ENCODE measurements around the gene TEX2.

Gene TEX2

GRCh38 chr17:64151016-64151368, 112.1 kb downstream of the TEX2 start:
- no peaks in the 10 kb centered on the region for H3K27me3 ChIP-seq (ENCODE audit: control insufficient read depth in 1 of 2, insufficient read depth in 2 of 2, low read length in 2 of 2)
- no peak overlapping the region for H3K9ac ChIP-seq (ENCODE audit: low read length in 2 of 2)
- no peak overlapping the region for H3K27ac ChIP-seq (ENCODE audit: low read length)
- H3K36me3 ChIP-seq (ENCODE audit: control insufficient read depth in 2 of 2, insufficient read depth in 2 of 2, low read length in 2 of 2) = peaks cover 19 to 22% of the 10 kb centered on the region in 2 donors
- peaks cover 20% of the 10 kb centered on the region for H3K4me1 ChIP-seq (ENCODE audit: control insufficient read depth, insufficient read depth, low read length)
- H3K4me3 ChIP-seq (ENCODE audit: low read length in 2 of 2) = no peak overlapping the region
- H3K9me3 ChIP-seq (ENCODE audit: control insufficient read depth in 2 of 2, low read length in 2 of 2) = no peaks in the 10 kb centered on the region

- Histone ChIP-seq H3K36me3 (ENCODE audit: control insufficient read depth in 2 of 2, insufficient read depth in 2 of 2, low read length in 2 of 2) (peaks cover 19 to 22% of the 10 kb centered on the region in 2 donors), H3K27me3 (ENCODE audit: control insufficient read depth in 1 of 2, insufficient read depth in 2 of 2, low read length in 2 of 2) (no peaks in the 10 kb centered on the region), H3K4me3 (ENCODE audit: low read length in 2 of 2) (no peak overlapping the region), H3K4me1 (ENCODE audit: control insufficient read depth, insufficient read depth, low read length) (peaks cover 17% of the 10 kb centered on the region), H3K27ac (ENCODE audit: low read length) (no peak overlapping the region), H3K9me3 (ENCODE audit: control insufficient read depth in 2 of 2, low read length in 2 of 2) (no peaks in the 10 kb centered on the region), H3K9ac (ENCODE audit: low read length in 2 of 2) (no peak overlapping the region)
These were observed 112.6 kb downstream of the TEX2 start for GRCh38 chr17:64150237-64151015.

GRCh38 chr17:64149196-64149595, 113.9 kb downstream of the TEX2 start:
- H3K36me3 ChIP-seq (ENCODE audit: control insufficient read depth in 2 of 2, insufficient read depth in 2 of 2, low read length in 2 of 2) = peaks cover 16 to 22% of the 10 kb centered on the region in 2 donors
- no peak overlapping the region for H3K4me3 ChIP-seq (ENCODE audit: low read length in 2 of 2)
- H3K27ac ChIP-seq (ENCODE audit: low read length) = no peak overlapping the region
- H3K9me3 ChIP-seq (ENCODE audit: control insufficient read depth in 2 of 2, low read length in 2 of 2) = no peaks in the 10 kb centered on the region
- H3K4me1 ChIP-seq (ENCODE audit: control insufficient read depth, insufficient read depth, low read length) = peaks cover 20% of the 10 kb centered on the region
- H3K27me3 ChIP-seq (ENCODE audit: control insufficient read depth in 1 of 2, insufficient read depth in 2 of 2, low read length in 2 of 2) = no peaks in the 10 kb centered on the region
- no peak overlapping the region for H3K9ac ChIP-seq (ENCODE audit: low read length in 2 of 2)

- Histone ChIP-seq H3K4me1 (ENCODE audit: control insufficient read depth, insufficient read depth, low read length) (peaks cover 20% of the 10 kb centered on the region), H3K27me3 (ENCODE audit: control insufficient read depth in 1 of 2, insufficient read depth in 2 of 2, low read length in 2 of 2) (no peaks in the 10 kb centered on the region), H3K36me3 (ENCODE audit: control insufficient read depth in 2 of 2, insufficient read depth in 2 of 2, low read length in 2 of 2) (peaks cover 16 to 20% of the 10 kb centered on the region in 2 donors), H3K27ac (ENCODE audit: low read length) (no peak overlapping the region), H3K4me3 (ENCODE audit: low read length in 2 of 2) (no peak overlapping the region), H3K9me3 (ENCODE audit: control insufficient read depth in 2 of 2, low read length in 2 of 2) (no peaks in the 10 kb centered on the region), H3K9ac (ENCODE audit: low read length in 2 of 2) (no peak overlapping the region)
These were observed 114.4 kb downstream of the TEX2 start for GRCh38 chr17:64148699-64149098.

GRCh38 chr17:64148017-64148631, 114.9 kb downstream of the TEX2 start:
- Histone ChIP-seq H3K9ac (ENCODE audit: low read length in 2 of 2) (no peak overlapping the region), H3K27ac (ENCODE audit: low read length) (no peak overlapping the region), H3K4me1 (ENCODE audit: control insufficient read depth, insufficient read depth, low read length) (peaks cover 20% of the 10 kb centered on the region), H3K4me3 (ENCODE audit: low read length in 2 of 2) (no peak overlapping the region), H3K36me3 (ENCODE audit: control insufficient read depth in 2 of 2, insufficient read depth in 2 of 2, low read length in 2 of 2) (peaks cover 10 to 19% of the 10 kb centered on the region in 2 donors), H3K9me3 (ENCODE audit: control insufficient read depth in 2 of 2, low read length in 2 of 2) (no peaks in the 10 kb centered on the region), H3K27me3 (ENCODE audit: control insufficient read depth in 1 of 2, insufficient read depth in 2 of 2, low read length in 2 of 2) (no peaks in the 10 kb centered on the region)

DNA sequence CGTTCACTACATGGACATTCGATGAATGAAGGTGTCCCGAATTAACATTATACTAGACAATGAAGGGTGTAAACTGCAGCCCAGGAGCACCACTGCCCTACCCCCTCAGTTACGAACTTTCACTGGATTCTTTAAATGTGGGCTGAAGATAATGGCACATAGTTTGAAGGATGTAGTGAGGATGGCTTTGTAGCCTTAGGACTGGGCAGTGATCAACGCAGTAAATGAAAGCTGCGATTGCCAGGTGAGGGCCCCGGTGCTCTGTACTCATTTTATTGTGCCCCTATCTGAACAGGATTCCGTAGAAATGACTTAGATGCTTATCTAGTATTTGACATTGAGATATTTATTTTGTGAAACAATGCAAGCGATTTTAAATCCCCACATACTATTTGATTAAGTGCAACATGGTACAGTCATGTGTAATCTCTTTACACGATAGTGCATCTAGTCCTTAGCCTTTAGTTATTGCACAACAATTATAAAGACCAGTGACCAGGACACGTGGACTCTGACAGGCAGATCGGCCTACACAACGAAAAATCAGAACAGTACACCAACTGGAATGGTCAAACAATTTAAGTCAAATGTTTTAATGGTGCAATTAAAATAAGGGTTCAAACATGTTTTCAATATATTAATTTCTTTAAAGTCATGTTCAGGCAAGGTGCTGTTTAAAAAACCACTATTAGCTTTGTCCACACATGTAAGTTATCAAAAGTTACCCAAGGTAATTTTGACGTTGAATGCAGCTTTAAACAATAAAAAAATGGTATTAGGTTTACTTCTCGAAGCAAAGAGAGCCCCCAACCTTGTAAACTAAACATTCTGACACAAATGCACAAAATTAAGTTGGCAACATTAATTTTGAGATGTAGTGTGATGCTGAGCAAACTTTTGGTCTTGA, 115.7 kb downstream of the TEX2 start:
- Histone ChIP-seq H3K36me3 (ENCODE audit: control insufficient read depth in 2 of 2, insufficient read depth in 2 of 2, low read length in 2 of 2) (peaks cover 4 to 15% of the 10 kb centered on the region in 2 donors), H3K27me3 (ENCODE audit: control insufficient read depth in 1 of 2, insufficient read depth in 2 of 2, low read length in 2 of 2) (no peaks in the 10 kb centered on the region), H3K27ac (ENCODE audit: low read length) (peak overlapping the region; percentile 91), H3K4me3 (ENCODE audit: low read length in 2 of 2) (peak overlapping the region; percentile 85 to 93), H3K9me3 (ENCODE audit: control insufficient read depth in 2 of 2, low read length in 2 of 2) (no peaks in the 10 kb centered on the region), H3K4me1 (ENCODE audit: control insufficient read depth, insufficient read depth, low read length) (peaks cover 20% of the 10 kb centered on the region), H3K9ac (ENCODE audit: low read length in 2 of 2) (peak overlapping the region; percentile 88 to 89)

DNA sequence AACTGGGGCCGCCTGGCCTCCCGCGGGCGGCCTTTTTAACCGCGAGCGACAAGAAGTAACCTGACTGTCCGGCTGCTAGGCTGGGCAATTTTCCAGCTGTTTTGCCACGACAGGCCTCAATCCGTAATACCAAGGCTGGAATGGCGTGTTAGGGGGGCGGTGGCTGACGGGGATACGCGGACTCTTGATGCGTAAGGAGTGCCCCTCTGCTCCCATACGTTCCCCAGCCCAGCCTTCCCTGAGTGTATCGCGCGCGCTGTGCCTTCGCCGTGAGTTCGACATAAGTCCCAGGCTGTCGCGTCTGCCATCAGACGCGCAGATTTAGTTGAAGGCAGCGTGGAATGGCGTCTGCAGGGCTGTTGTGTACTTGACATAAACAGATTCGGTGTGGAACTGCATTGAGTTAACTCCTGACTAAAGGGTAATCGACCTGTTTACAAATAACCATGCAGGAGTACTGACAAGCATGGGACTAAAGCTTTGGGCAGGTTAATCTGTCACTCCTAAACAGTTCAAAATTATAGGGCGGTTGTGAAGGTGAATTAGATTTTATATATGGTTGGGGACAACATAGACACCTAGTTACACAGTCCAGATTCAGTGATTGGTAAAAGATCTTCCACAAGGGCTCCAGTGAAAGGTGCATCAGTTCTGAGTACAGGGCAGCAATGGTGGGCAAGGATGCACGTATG, 116.5 kb downstream of the TEX2 start:
- H3K4me1 ChIP-seq (ENCODE audit: control insufficient read depth, insufficient read depth, low read length) = peaks cover 20% of the 10 kb centered on the region
- peaks cover 4 to 11% of the 10 kb centered on the region in 2 donors for H3K36me3 ChIP-seq (ENCODE audit: control insufficient read depth in 2 of 2, insufficient read depth in 2 of 2, low read length in 2 of 2)
- no peaks in the 10 kb centered on the region for H3K9me3 ChIP-seq (ENCODE audit: control insufficient read depth in 2 of 2, low read length in 2 of 2)
- peak overlapping the region; percentile 91 for H3K27ac ChIP-seq (ENCODE audit: low read length)
- no peaks in the 10 kb centered on the region for H3K27me3 ChIP-seq (ENCODE audit: control insufficient read depth in 1 of 2, insufficient read depth in 2 of 2, low read length in 2 of 2)
- H3K9ac ChIP-seq (ENCODE audit: low read length in 2 of 2) = peak overlapping the region; percentile 88 to 89
- peak overlapping the region; percentile 85 to 93 for H3K4me3 ChIP-seq (ENCODE audit: low read length in 2 of 2)

DNA sequence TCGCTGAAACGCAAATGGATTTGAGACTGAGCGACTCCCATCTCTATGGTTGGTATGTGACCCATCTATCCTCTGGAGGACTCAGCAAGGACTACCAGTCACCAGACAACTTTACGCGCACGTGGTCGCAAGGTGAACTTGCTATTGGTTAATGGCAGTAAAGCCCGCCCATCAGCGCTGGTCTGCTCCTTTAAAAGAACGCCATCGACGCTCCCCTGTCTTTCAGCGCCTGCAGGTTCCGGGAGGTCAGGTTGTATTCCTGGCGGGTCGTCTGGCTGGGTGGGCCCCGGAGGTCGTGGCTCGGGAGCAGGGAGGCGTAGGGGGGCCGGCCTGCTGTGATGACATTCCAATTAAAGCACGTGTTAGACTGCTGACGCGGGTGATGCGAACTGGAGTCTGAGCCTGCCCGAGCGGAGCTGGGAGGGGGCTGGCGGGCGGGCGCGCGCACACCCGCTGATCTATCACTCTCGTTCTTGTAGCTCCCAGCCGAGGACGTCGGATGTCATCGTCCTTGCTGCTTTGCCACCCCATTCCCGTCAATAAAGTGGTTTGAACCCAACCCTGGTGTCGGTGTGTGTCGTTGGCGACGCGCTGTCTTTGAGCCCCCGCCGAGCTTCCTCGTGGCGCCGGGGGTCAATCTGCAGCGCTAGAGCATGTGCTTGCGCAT, 117.2 kb downstream of the TEX2 start:
- Histone ChIP-seq H3K4me3 (ENCODE audit: low read length in 2 of 2) (peak overlapping the region; percentile 85 to 93), H3K9me3 (ENCODE audit: control insufficient read depth in 2 of 2, low read length in 2 of 2) (no peaks in the 10 kb centered on the region), H3K9ac (ENCODE audit: low read length in 2 of 2) (peak overlapping the region; percentile 88 to 96), H3K27ac (ENCODE audit: low read length) (peak overlapping the region; percentile 91), H3K4me1 (ENCODE audit: control insufficient read depth, insufficient read depth, low read length) (peaks cover 20% of the 10 kb centered on the region), H3K36me3 (ENCODE audit: control insufficient read depth in 2 of 2, insufficient read depth in 2 of 2, low read length in 2 of 2) (peaks cover 4 to 9% of the 10 kb centered on the region in 2 donors), H3K27me3 (ENCODE audit: control insufficient read depth in 1 of 2, insufficient read depth in 2 of 2, low read length in 2 of 2) (no peaks in the 10 kb centered on the region)

GRCh38 chr17:64145375-64145750, 117.7 kb downstream of the TEX2 start:
- Histone ChIP-seq H3K36me3 (ENCODE audit: control insufficient read depth in 2 of 2, insufficient read depth in 2 of 2, low read length in 2 of 2) (peaks cover 3 to 8% of the 10 kb centered on the region in 2 donors), H3K27me3 (ENCODE audit: control insufficient read depth in 1 of 2, insufficient read depth in 2 of 2, low read length in 2 of 2) (no peaks in the 10 kb centered on the region), H3K27ac (ENCODE audit: low read length) (peak overlapping the region; percentile 91), H3K9ac (ENCODE audit: low read length in 2 of 2) (peak overlapping the region; percentile 88 to 96), H3K4me1 (ENCODE audit: control insufficient read depth, insufficient read depth, low read length) (peaks cover 20% of the 10 kb centered on the region), H3K9me3 (ENCODE audit: control insufficient read depth in 2 of 2, low read length in 2 of 2) (no peaks in the 10 kb centered on the region), H3K4me3 (ENCODE audit: low read length in 2 of 2) (peak overlapping the region; percentile 85 to 93)

DNA sequence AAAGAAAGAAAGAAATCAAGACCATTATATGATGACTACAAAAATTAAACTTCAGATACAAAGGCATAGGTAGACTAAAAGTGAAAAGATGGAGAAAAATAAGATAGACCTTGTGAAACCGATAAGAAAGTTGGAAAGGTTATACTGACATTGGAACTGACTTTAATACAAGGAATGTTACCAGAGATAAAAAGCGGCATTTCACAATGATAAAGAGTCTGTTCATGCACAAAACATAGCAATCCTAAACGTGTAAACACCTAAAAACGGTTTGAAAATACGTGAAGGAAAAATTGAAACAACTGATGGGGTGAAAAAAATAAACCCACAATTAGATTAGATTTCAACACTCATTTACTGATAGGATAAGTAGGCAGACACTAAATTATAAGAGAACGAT, 123.5 kb downstream of the TEX2 start:
- Histone ChIP-seq H3K9me3 (ENCODE audit: control insufficient read depth in 2 of 2, low read length in 2 of 2) (no peaks in the 10 kb centered on the region), H3K36me3 (ENCODE audit: control insufficient read depth in 2 of 2, insufficient read depth in 2 of 2, low read length in 2 of 2) (no peaks in the 10 kb centered on the region), H3K4me1 (ENCODE audit: control insufficient read depth, insufficient read depth, low read length) (no peaks in the 10 kb centered on the region), H3K4me3 (ENCODE audit: low read length in 2 of 2) (no peak overlapping the region), H3K27ac (ENCODE audit: low read length) (no peak overlapping the region), H3K9ac (ENCODE audit: low read length in 2 of 2) (no peak overlapping the region), H3K27me3 (ENCODE audit: control insufficient read depth in 1 of 2, insufficient read depth in 2 of 2, low read length in 2 of 2) (no peaks in the 10 kb centered on the region)
